Stomach smooth muscle (tissue), 2 donors: ENCODE results near the gene ERG.

Experiments used
- H3K27ac ChIP-seq: one replicate; pipeline ENCODE4 v1.7.0; 2013; ENCODE audit warnings: mild to moderate bottlenecking, low read length, inconsistent platforms
- H3K27me3 ChIP-seq, 2 donors: one replicate each; pipeline ENCODE4 v1.7.0; 2013; ENCODE audit warnings: low read length in 2 of 2; ENCODE audit not compliant: insufficient read depth in 2 of 2, control insufficient read depth in 1 of 2
- H3K36me3 ChIP-seq, 2 donors: one replicate each; pipeline ENCODE4 v1.7.0; 2013; ENCODE audit warnings: low read length in 2 of 2; ENCODE audit not compliant: control insufficient read depth in 2 of 2, insufficient read depth in 2 of 2
- H3K4me1 ChIP-seq: one replicate; pipeline ENCODE4 v1.7.0; 2013; ENCODE audit warnings: low read length; ENCODE audit not compliant: control insufficient read depth, insufficient read depth
- H3K4me3 ChIP-seq, 2 donors: one replicate each; pipeline ENCODE4 v1.7.0; 2013; ENCODE audit warnings: low read length in 2 of 2
- H3K9ac ChIP-seq, 2 donors: one replicate each; pipeline ENCODE4 v1.7.0; 2013; ENCODE audit warnings: low read length in 2 of 2, mild to moderate bottlenecking in 1 of 2
- H3K9me3 ChIP-seq, 2 donors: one replicate each; pipeline ENCODE4 v1.7.0; 2013; ENCODE audit warnings: low read length in 2 of 2; ENCODE audit not compliant: control insufficient read depth in 2 of 2
- donor health status: healthy.
- donor health status: Pancreatic carcinoma.

Gene ERG

DNA sequence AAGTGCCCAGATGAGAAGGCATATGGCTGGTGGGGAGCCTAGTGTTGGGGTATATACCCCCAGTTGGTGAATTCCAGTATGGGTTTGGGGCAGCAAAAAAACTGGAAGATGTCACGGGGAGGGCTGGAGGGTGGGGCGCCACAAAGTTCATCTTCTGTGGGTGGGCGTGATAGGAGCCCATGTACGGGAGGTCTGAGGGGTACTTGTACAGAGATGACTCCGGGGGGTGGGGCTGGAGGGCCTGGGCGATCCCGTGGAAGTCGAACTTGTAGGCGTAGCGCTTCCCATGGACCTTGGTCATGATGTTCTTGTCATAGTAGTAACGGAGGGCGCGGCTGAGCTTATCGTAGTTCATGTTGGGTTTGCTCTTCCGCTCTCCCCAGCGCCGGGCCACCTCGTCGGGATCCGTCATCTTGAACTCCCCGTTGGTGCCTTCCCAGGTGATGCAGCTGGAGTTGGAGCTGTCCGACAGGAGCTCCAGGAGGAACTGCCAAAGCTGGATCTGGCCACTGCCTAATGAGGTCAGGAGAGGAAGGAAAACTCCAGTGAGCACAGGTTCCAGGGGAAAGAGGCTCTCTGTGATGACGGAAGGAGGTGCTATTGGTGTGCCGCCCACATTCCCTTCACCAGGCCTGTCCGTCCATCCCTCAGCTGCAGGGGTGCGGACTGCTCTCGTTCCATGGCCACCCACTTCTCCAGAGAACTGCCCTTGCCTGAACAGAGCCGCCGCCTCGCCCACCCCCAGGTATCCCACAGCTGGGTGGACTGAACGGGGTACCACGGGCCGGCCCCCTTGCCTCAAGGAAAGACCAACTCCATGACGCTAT, 114.7 kb downstream of the ERG start:
- no peaks in the 10 kb centered on the region for H3K36me3 ChIP-seq
- peaks cover 3% of the 10 kb centered on the region for H3K4me1 ChIP-seq
- H3K9ac ChIP-seq: no peak overlapping the region
- H3K27me3 ChIP-seq: peaks cover 2 to 4% of the 10 kb centered on the region in 2 donors
- H3K27ac ChIP-seq: no peak overlapping the region
- H3K4me3 ChIP-seq: no peak overlapping the region
- no peaks in the 10 kb centered on the region for H3K9me3 ChIP-seq

DNA sequence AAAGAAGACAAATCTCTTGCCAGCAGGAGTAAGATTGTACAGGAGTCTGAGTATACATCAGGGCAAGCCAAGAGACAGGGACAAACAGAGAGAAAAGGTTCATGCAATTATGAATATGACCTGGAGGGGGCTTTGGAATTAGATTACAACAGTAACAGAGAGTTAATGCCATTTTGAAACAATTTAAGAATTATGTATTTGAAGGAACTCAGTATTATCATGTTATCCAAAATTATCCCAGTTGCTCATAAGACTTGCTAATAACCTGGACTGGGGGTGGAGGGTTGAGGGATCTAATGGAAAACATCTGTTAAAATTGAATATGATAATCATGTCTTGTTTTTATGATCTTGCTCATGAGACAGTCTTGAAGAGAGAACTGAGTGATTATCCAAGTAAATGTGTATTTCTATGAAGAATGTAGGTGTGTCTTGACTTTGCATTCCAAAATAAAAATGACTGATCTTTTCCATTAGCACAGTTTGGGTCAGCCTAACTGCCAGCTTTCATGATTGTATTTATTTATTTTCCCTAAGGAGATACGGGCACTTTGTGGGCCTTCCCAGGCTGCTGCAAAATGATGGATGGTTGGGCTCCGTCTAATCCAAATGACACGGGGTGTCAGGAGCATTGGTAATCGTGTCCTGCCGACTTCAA, 117.7 kb downstream of the ERG start:
- Histone ChIP-seq H3K4me1 (peaks cover 3% of the 10 kb centered on the region), H3K27ac (no peak overlapping the region), H3K9ac (no peak overlapping the region), H3K36me3 (no peaks in the 10 kb centered on the region), H3K4me3 (no peak overlapping the region), H3K27me3 (peaks cover 2 to 4% of the 10 kb centered on the region in 2 donors), H3K9me3 (no peaks in the 10 kb centered on the region)

- Histone ChIP-seq H3K27ac (no peak overlapping the region), H3K27me3 (peaks cover 2 to 4% of the 10 kb centered on the region in 2 donors), H3K4me1 (peaks cover 2% of the 10 kb centered on the region), H3K9me3 (no peaks in the 10 kb centered on the region), H3K9ac (no peak overlapping the region), H3K4me3 (no peak overlapping the region), H3K36me3 (no peaks in the 10 kb centered on the region)
These were observed 119.1 kb downstream of the ERG start for GRCh38 chr21:38379147-38379546.

DNA sequence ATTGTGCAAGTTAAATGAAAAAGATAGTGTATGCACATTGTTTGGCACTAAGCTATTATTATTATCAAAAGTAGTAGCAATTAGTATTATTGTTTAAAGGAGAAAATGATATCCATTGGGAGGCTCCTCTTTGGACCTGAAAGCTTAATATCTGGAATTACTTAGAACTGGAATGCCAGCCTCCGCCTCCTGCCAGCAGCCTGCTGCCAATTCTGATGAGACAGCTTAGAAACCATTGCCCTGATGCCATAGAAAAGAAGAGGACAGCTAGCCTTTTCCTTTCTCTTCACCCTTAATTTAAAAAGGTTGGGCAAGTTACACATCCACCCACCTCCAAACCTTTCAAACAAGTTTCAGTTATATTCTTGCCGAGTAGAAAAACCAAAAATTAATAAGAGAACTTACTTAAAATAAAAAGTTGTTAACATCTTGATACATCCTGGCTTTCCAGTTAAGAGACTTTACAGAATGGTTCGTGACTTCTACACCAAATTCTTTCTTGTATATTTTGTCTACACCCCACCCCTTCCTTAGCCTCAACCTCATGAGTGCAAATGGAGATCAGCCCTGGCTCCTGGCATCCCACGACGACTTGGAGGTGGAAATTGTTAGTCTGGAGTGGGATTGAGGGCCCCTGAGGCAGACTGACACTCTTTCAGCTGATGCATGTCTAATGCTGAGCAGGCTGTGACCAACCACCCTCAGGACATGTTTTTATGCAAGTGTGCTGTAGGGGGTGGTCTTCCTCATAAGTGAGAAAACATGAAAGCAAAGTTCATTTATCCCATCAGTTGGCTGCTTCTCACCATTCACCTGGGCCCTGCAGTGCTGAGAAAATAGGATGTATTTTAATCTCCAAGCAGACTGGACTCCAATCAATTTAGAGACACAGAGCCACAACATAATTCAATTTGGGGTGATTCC, 120.8 kb downstream of the ERG start:
- Histone ChIP-seq H3K27ac (no peak overlapping the region), H3K9me3 (no peaks in the 10 kb centered on the region), H3K36me3 (no peaks in the 10 kb centered on the region), H3K9ac (no peak overlapping the region), H3K27me3 (peaks cover 0 to 4% of the 10 kb centered on the region in 2 donors), H3K4me1 (no peaks in the 10 kb centered on the region), H3K4me3 (no peak overlapping the region)

DNA sequence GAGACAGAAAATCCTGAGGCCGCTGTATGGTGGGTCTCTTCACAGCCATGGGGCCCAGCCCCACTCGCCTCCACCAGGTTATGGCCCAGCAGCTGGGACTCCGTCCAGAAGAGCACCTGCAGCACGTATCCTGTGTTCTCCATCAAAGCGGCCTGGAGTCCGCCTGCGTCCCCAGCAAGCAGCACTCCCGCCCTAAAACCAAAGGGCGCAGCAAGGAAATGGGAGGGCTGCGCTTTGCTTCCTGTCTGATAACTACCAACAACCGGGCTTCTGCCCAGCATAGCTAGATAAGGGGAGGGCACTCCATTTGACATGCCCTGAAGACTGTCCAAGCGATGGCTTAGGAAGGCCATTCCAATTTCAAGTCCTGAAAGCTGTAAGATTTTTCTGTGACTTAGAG, 121.6 kb downstream of the ERG start:
- H3K4me3 ChIP-seq: peak overlapping the region in 1 of 2 donors; percentile 29
- H3K36me3 ChIP-seq: no peaks in the 10 kb centered on the region
- H3K27ac ChIP-seq: no peak overlapping the region

GRCh38 chr21:38376235-38376634, 122.0 kb downstream of the ERG start:
- Histone ChIP-seq H3K27me3 (peaks cover 0 to 4% of the 10 kb centered on the region in 2 donors), H3K27ac (no peak overlapping the region), H3K36me3 (no peaks in the 10 kb centered on the region), H3K9ac (no peak overlapping the region), H3K4me1 (no peaks in the 10 kb centered on the region), H3K4me3 (peak overlapping the region in 1 of 2 donors; percentile 29), H3K9me3 (no peaks in the 10 kb centered on the region)

More for the DNA sequence above, 121.6 kb downstream of the ERG start:
- Histone ChIP-seq H3K4me1 (no peaks in the 10 kb centered on the region), H3K9ac (no peak overlapping the region), H3K9me3 (no peaks in the 10 kb centered on the region), H3K27me3 (peaks cover 0 to 4% of the 10 kb centered on the region in 2 donors)

GRCh38 chr21:38367646-38368045, 130.6 kb downstream of the ERG start:
- H3K9me3 ChIP-seq: no peaks in the 10 kb centered on the region
- no peak overlapping the region for H3K4me3 ChIP-seq
- no peaks in the 10 kb centered on the region for H3K36me3 ChIP-seq
- H3K4me1 ChIP-seq: no peaks in the 10 kb centered on the region
- no peak overlapping the region for H3K9ac ChIP-seq
- H3K27me3 ChIP-seq: no peaks in the 10 kb centered on the region
- H3K27ac ChIP-seq: no peak overlapping the region

- Histone ChIP-seq H3K9me3 (no peaks in the 10 kb centered on the region), H3K4me3 (no peak overlapping the region), H3K4me1 (no peaks in the 10 kb centered on the region), H3K9ac (no peak overlapping the region), H3K36me3 (no peaks in the 10 kb centered on the region), H3K27me3 (peaks cover 0 to 3% of the 10 kb centered on the region in 2 donors), H3K27ac (no peak overlapping the region)
These were observed 132.8 kb downstream of the ERG start for GRCh38 chr21:38365521-38365920.

GRCh38 chr21:38363693-38364092, 134.6 kb downstream of the ERG start:
- H3K9ac ChIP-seq: no peak overlapping the region
- H3K36me3 ChIP-seq: no peaks in the 10 kb centered on the region
- H3K4me1 ChIP-seq: no peaks in the 10 kb centered on the region
- H3K27ac ChIP-seq: no peak overlapping the region
- peaks cover 0 to 6% of the 10 kb centered on the region in 2 donors for H3K27me3 ChIP-seq
- no peak overlapping the region for H3K4me3 ChIP-seq
- no peaks in the 10 kb centered on the region for H3K9me3 ChIP-seq

DNA sequence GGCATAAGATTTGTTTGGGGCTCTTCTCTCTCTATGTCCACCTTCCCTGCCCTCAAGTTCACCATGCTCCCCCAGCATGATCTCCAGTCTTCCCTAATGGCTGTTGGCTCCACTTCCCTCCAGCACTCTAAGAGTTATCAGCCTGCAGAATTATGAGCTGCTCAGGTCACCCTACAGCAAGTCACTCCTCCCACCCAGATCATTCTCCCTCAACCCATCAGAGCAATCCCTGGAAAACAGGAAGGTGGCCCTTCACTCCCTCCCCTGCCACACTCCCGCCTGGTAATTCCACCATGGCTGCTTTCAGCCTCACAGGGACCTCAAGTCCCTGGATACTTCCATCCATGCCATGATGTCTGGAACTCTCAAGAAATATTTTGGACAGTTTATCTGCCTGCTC, 137.0 kb downstream of the ERG start:
- H3K9me3 ChIP-seq: no peaks in the 10 kb centered on the region
- no peaks in the 10 kb centered on the region for H3K36me3 ChIP-seq
- H3K9ac ChIP-seq: no peak overlapping the region
- H3K4me3 ChIP-seq: no peak overlapping the region
- no peaks in the 10 kb centered on the region for H3K4me1 ChIP-seq
- H3K27ac ChIP-seq: no peak overlapping the region
- peaks cover 0 to 8% of the 10 kb centered on the region in 2 donors for H3K27me3 ChIP-seq
